HEK293T (cell line): Measurements from ENCODE around the gene ASB5.

Source experiments
- CTCF ChIA-PET: fragments of 350-600 bp; formaldehyde crosslinking; extraction: SDS; loops from one replicate; lab custom pipeline; 2021; ENCODE audit warnings: antibody characterized with exemption, inconsistent platforms; lab: Yijun Ruan, JAX
- POLR2A ChIA-PET: fragments of 350-600 bp; formaldehyde crosslinking; extraction: SDS; loops from one replicate; lab custom pipeline; 2020; ENCODE audit warnings: antibody characterized with exemption, inconsistent platforms; lab: Yijun Ruan, JAX
- DNase-seq: peaks from one replicate; pipeline ENCODE4 v3.0.0; 2012; ENCODE audit warnings: mixed read lengths; ENCODE audit errors: extremely low spot score
- ARNT ChIP-seq: fragments of 450-650 bp; IDR thresholded peaks from 2 replicates; pipeline ENCODE4 v1.6.1; 2017; ENCODE audit warnings: mild to moderate bottlenecking
- BHLHE40 ChIP-seq: fragments of 450-650 bp; IDR thresholded peaks from 2 replicates; pipeline ENCODE4 v1.6.1; 2016; ENCODE audit warnings: mild to moderate bottlenecking, moderate library complexity, borderline replicate concordance
- CTBP1 ChIP-seq: fragments of 450-650 bp; IDR thresholded peaks from 2 replicates; pipeline ENCODE4 v1.6.1; 2016; ENCODE audit warnings: borderline replicate concordance
- ELF4 ChIP-seq: fragments of 450-650 bp; IDR thresholded peaks from 2 replicates; pipeline ENCODE4 v1.6.1; 2017; ENCODE audit warnings: antibody characterized with exemption
- FOXA1 ChIP-seq: fragments of 450-650 bp; IDR thresholded peaks from 2 replicates; pipeline ENCODE4 v1.6.1; 2016; ENCODE audit warnings: mild to moderate bottlenecking
- FOXK2 ChIP-seq: fragments of 450-650 bp; IDR thresholded peaks from 2 replicates; pipeline ENCODE4 v1.6.1; 2016; ENCODE audit warnings: mild to moderate bottlenecking
- FOXM1 ChIP-seq: fragments of 450-650 bp; IDR thresholded peaks from 2 replicates; pipeline ENCODE4 v1.6.1; 2017; ENCODE audit warnings: mild to moderate bottlenecking, borderline replicate concordance
- HDGF ChIP-seq: fragments of 450-650 bp; IDR thresholded peaks from 2 replicates; pipeline ENCODE4 v1.6.1; 2017; ENCODE audit warnings: antibody characterized with exemption, borderline replicate concordance
- L3MBTL2 ChIP-seq: fragments of 450-650 bp; conservative IDR thresholded peaks from 2 replicates; pipeline ENCODE4 v1.6.1; 2016; ENCODE audit warnings: mild to moderate bottlenecking
- LEF1 ChIP-seq: fragments of 450-650 bp; IDR thresholded peaks from 2 replicates; pipeline ENCODE4 v1.6.1; 2017; ENCODE audit warnings: mild to moderate bottlenecking, borderline replicate concordance
- NFRKB ChIP-seq: fragments of 450-650 bp; IDR thresholded peaks from 2 replicates; pipeline ENCODE4 v1.6.1; 2016; ENCODE audit warnings: mild to moderate bottlenecking, moderate library complexity
- SP1 ChIP-seq: fragments of 450-650 bp; IDR thresholded peaks from 2 replicates; pipeline ENCODE4 v1.6.1; 2017
- SUZ12 ChIP-seq: fragments of 450-650 bp; IDR thresholded peaks from 2 replicates; pipeline ENCODE4 v1.6.1; 2016; ENCODE audit warnings: mild to moderate bottlenecking
- TARDBP ChIP-seq: fragments of 450-650 bp; IDR thresholded peaks from 2 replicates; pipeline ENCODE4 v1.6.1; 2016
- ZNF384 ChIP-seq: fragments of 450-650 bp; IDR thresholded peaks from 2 replicates; pipeline ENCODE4 v1.6.1; 2016
- TF ChIP-seq, protein P1 (sequence below): fragments of 450-650 bp; IDR thresholded peaks from 2 replicates; pipeline ENCODE4 v1.6.1; 2016

ASB5 gene

DNA sequence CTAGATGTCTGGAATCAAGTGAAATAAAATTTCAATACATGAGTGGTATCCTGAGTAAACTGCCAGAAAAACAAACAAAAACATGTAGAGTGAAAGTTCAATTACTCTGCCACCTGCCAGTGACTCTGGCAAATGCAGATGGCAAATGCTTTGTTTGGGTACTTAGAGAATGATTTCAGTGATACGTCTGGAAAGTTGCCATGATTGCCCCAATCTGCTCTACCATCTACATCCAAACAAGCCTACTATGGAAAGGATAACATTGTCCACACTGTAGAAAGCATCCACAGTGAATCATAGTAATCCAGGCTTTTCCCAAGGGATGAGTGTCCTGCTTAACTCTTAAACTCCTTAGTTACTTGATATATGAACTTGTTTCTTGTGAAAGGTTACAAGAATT is 77.0 kb downstream of the ASB5 start:
- no peak for DNase-seq
- TF ChIP-seq FOXK2, result no peak
- no peak for TF ChIP-seq FOXM1
- no peak for TF ChIP-seq BHLHE40
- no peak for TF ChIP-seq NFRKB
- no peak for TF ChIP-seq L3MBTL2
- TF ChIP-seq ZNF384, result no peak
- no peak for TF ChIP-seq LEF1
- no peak for TF ChIP-seq CTBP1
- TF ChIP-seq ARNT, result no peak
- no peak for TF ChIP-seq TARDBP
- TF ChIP-seq HDGF, result no peak
- TF ChIP-seq ELF4, result no peak
- TF ChIP-seq, protein P1, sequence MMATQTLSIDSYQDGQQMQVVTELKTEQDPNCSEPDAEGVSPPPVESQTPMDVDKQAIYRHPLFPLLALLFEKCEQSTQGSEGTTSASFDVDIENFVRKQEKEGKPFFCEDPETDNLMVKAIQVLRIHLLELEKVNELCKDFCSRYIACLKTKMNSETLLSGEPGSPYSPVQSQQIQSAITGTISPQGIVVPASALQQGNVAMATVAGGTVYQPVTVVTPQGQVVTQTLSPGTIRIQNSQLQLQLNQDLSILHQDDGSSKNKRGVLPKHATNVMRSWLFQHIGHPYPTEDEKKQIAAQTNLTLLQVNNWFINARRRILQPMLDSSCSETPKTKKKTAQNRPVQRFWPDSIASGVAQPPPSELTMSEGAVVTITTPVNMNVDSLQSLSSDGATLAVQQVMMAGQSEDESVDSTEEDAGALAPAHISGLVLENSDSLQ, result no peak
- no peak for TF ChIP-seq FOXA1
- TF ChIP-seq SP1, result no peak
- no peak for TF ChIP-seq SUZ12
- CTCF ChIA-PET, result no interaction called here
- POLR2A ChIA-PET, result no interaction called here

GRCh38 chr4:176189891-176190795 is 78.9 kb downstream of the ASB5 start:
- ChIA-PET CTCF (no interaction called here), POLR2A (interaction anchor here (0.7 kb wide), 1 partner anchor 130 kb away, joined by 3 read pairs; no protein-coding TSS in a partner anchor)
- DNase-seq, result no peak
- TF ChIP-seq FOXK2 (no peak), NFRKB (no peak), TARDBP (no peak), ELF4 (no peak), HDGF (no peak), ARNT (no peak), LEF1 (no peak), BHLHE40 (no peak), FOXA1 (no peak), SP1 (no peak)

DNA sequence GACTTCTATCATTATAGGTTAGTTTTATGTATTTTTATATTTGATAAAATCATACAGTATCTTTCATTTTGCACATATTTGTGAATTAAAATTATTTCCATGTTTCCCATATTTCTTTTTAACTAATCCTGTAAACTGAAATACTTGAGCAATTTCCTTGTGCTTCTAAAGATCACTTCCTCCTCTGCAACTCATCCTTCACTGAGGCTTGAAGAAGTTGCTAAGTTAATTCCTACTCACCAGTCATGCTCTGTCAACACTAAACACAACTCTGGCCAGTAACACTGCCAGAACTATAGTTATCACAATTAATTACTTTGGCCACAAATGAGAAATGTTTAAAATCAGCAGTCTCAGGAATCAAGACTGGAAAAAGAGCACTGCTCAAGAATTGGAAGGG is 80.4 kb downstream of the ASB5 start:
- POLR2A ChIA-PET, result no interaction called here
- TF ChIP-seq SUZ12 (no peak), SP1 (no peak), FOXA1 (no peak), FOXK2 (no peak), NFRKB (no peak), LEF1 (no peak)
- no peak for DNase-seq
- CTCF ChIA-PET, result no interaction called here

GRCh38 chr4:176187624-176188023 is 81.4 kb downstream of the ASB5 start:
- ChIA-PET CTCF (no interaction called here), POLR2A (no interaction called here)
- TF ChIP-seq FOXM1, result no peak
- TF ChIP-seq BHLHE40, result no peak
- TF ChIP-seq, protein P1, result no peak
- no peak for TF ChIP-seq ZNF384
- no peak for TF ChIP-seq ARNT
- no peak for TF ChIP-seq FOXK2
- DNase-seq, result no peak

GRCh38 chr4:176186671-176187395 is 82.2 kb downstream of the ASB5 start:
- ChIA-PET CTCF (no interaction called here), POLR2A (no interaction called here)
- DNase-seq, result no peak
- TF ChIP-seq NFRKB (no peak), TARDBP (no peak), ARNT (no peak), ELF4 (no peak), FOXA1 (no peak), FOXK2 (no peak), L3MBTL2 (no peak), FOXM1 (no peak), BHLHE40 (no peak), LEF1 (no peak), SP1 (no peak), CTBP1 (no peak), SUZ12 (no peak), HDGF (no peak), ZNF384 (no peak)
- TF ChIP-seq, protein P1, result no peak

DNA sequence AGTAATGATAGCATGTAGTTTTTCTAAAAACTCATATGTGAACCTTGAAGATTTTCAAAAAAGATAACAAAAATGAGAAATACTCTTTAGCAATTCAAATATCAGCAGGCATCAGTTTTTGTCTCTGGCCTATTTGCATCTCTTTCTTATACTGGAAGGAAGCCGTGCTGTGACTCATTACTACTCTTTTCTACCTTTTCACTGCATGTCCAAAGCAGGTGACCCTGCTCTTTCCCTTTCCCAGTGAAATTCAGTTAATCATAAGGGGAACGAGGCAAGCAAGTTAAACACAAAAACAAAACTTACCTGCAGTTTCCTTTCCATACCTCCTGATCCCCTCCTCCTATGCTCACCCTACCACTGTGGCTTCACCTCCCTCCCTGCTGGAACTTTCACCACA is 83.0 kb downstream of the ASB5 start:
- no peak for TF ChIP-seq LEF1
- no peak for TF ChIP-seq CTBP1
- no peak for TF ChIP-seq FOXK2
- TF ChIP-seq FOXM1, result no peak
- no peak for TF ChIP-seq L3MBTL2
- TF ChIP-seq BHLHE40, result no peak
- TF ChIP-seq SP1, result no peak
- no peak for TF ChIP-seq NFRKB
- no peak for TF ChIP-seq HDGF
- TF ChIP-seq ZNF384, result no peak
- TF ChIP-seq, protein P1, result no peak
- TF ChIP-seq SUZ12, result no peak
- no peak for TF ChIP-seq ARNT
- no peak for TF ChIP-seq FOXA1
- no peak for TF ChIP-seq TARDBP
- TF ChIP-seq ELF4, result no peak
- POLR2A ChIA-PET, result no interaction called here
- CTCF ChIA-PET, result no interaction called here
- DNase-seq, result no peak
